Ishikawa (cell line): Measurements from ENCODE around the gene LGALS7B.

Experiments
- CEBPB ChIP-seq: IDR thresholded peaks from 2 replicates; pipeline ENCODE4 v1.6.1; 2012
- CREB1 ChIP-seq: IDR thresholded peaks from 2 replicates; pipeline ENCODE4 v1.6.1; 2012; ENCODE audit warnings: low read depth
- EGR1 ChIP-seq: IDR thresholded peaks from 2 replicates; pipeline ENCODE4 v1.6.1; 2012
- EP300 ChIP-seq: IDR thresholded peaks from 2 replicates; pipeline ENCODE4 v1.6.1; 2012; ENCODE audit warnings: borderline replicate concordance
- FOXM1 ChIP-seq: IDR thresholded peaks from 2 replicates; pipeline ENCODE4 v1.6.1; 2012; ENCODE audit warnings: low read depth, borderline replicate concordance
- NFIC ChIP-seq: IDR thresholded peaks from 2 replicates; pipeline ENCODE4 v1.6.1; 2012
- RAD21 ChIP-seq: IDR thresholded peaks from 2 replicates; pipeline ENCODE4 v1.6.1; 2012; ENCODE audit warnings: low read depth
- TAF1 ChIP-seq: IDR thresholded peaks from 2 replicates; pipeline ENCODE4 v1.6.1; 2012; ENCODE audit warnings: low read depth, mild to moderate bottlenecking
- TCF12 ChIP-seq: IDR thresholded peaks from 2 replicates; pipeline ENCODE4 v1.6.1; 2012; ENCODE audit warnings: low read depth
- TEAD4 ChIP-seq: IDR thresholded peaks from 2 replicates; pipeline ENCODE4 v1.6.1; 2012
- YY1 ChIP-seq: IDR thresholded peaks from 2 replicates; pipeline ENCODE4 v1.6.1; 2012; ENCODE audit warnings: low read depth
- ZBTB7A ChIP-seq: IDR thresholded peaks from 2 replicates; pipeline ENCODE4 v1.6.1; 2012; ENCODE audit warnings: low read depth
- TF ChIP-seq, protein P1 (sequence below): IDR thresholded peaks from 2 replicates; pipeline ENCODE4 v1.6.1; 2012
- TF ChIP-seq, protein P2 (sequence below): IDR thresholded peaks from 2 replicates; pipeline ENCODE4 v1.6.1; 2012
- TF ChIP-seq, protein P3 (sequence below): IDR thresholded peaks from 2 replicates; pipeline ENCODE4 v1.6.1; 2012; ENCODE audit warnings: low read depth, mild to moderate bottlenecking

Gene LGALS7B

DNA sequence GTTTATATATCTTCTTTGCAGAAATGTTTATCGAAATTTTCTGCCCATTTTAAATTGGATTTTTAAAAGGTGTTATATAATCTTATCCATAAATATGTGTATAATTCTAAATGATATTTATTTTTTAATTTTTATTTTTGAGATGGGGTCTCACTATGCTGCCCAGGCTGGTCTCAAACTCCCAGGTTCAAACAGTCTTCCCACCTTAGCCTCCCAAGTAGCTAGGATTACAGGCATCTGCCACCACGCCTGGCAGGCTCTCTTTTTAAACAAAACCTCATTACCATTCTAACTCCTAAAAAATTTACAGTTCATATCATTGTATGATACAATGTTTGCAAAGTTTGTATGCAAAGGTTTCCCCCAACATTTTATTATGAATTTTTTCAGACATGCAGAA lies 7.2 kb downstream of the LGALS7B start:
- TF ChIP-seq FOXM1: no peak
- TF ChIP-seq, protein P1, sequence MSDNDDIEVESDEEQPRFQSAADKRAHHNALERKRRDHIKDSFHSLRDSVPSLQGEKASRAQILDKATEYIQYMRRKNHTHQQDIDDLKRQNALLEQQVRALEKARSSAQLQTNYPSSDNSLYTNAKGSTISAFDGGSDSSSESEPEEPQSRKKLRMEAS: no peak

DNA sequence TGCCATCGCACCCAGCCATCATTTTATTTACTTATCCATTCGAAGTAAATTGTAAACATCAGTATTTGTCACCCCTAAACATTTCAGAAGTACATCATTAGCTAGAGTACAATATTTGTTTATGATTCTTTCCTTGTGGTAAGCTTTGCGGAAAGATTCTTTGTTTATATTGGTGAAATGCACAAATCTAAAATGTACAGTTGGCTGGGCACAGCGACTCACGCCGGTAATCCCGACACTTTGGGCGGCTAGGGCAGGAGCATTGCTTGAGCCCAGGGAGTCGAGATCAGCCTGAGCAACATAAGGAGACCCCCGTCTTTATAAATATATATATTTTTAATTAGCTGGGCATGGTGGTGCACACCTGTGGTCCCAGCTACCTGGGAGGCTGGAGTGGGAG lies 10.1 kb downstream of the LGALS7B start:
- TF ChIP-seq, protein P2, sequence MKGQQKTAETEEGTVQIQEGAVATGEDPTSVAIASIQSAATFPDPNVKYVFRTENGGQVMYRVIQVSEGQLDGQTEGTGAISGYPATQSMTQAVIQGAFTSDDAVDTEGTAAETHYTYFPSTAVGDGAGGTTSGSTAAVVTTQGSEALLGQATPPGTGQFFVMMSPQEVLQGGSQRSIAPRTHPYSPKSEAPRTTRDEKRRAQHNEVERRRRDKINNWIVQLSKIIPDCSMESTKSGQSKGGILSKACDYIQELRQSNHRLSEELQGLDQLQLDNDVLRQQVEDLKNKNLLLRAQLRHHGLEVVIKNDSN: no peak
- no peak for TF ChIP-seq EP300
- no peak for TF ChIP-seq CEBPB
- no peak for TF ChIP-seq TAF1
- no peak for TF ChIP-seq ZBTB7A
- no peak for TF ChIP-seq NFIC
- TF ChIP-seq TCF12: no peak
- no peak for TF ChIP-seq CREB1
- TF ChIP-seq EGR1: no peak
- TF ChIP-seq TEAD4: no peak
- TF ChIP-seq, protein P1: no peak
- TF ChIP-seq YY1: no peak
- no peak for TF ChIP-seq RAD21
- no peak for TF ChIP-seq FOXM1
- TF ChIP-seq, protein P3, sequence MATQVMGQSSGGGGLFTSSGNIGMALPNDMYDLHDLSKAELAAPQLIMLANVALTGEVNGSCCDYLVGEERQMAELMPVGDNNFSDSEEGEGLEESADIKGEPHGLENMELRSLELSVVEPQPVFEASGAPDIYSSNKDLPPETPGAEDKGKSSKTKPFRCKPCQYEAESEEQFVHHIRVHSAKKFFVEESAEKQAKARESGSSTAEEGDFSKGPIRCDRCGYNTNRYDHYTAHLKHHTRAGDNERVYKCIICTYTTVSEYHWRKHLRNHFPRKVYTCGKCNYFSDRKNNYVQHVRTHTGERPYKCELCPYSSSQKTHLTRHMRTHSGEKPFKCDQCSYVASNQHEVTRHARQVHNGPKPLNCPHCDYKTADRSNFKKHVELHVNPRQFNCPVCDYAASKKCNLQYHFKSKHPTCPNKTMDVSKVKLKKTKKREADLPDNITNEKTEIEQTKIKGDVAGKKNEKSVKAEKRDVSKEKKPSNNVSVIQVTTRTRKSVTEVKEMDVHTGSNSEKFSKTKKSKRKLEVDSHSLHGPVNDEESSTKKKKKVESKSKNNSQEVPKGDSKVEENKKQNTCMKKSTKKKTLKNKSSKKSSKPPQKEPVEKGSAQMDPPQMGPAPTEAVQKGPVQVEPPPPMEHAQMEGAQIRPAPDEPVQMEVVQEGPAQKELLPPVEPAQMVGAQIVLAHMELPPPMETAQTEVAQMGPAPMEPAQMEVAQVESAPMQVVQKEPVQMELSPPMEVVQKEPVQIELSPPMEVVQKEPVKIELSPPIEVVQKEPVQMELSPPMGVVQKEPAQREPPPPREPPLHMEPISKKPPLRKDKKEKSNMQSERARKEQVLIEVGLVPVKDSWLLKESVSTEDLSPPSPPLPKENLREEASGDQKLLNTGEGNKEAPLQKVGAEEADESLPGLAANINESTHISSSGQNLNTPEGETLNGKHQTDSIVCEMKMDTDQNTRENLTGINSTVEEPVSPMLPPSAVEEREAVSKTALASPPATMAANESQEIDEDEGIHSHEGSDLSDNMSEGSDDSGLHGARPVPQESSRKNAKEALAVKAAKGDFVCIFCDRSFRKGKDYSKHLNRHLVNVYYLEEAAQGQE: no peak

DNA sequence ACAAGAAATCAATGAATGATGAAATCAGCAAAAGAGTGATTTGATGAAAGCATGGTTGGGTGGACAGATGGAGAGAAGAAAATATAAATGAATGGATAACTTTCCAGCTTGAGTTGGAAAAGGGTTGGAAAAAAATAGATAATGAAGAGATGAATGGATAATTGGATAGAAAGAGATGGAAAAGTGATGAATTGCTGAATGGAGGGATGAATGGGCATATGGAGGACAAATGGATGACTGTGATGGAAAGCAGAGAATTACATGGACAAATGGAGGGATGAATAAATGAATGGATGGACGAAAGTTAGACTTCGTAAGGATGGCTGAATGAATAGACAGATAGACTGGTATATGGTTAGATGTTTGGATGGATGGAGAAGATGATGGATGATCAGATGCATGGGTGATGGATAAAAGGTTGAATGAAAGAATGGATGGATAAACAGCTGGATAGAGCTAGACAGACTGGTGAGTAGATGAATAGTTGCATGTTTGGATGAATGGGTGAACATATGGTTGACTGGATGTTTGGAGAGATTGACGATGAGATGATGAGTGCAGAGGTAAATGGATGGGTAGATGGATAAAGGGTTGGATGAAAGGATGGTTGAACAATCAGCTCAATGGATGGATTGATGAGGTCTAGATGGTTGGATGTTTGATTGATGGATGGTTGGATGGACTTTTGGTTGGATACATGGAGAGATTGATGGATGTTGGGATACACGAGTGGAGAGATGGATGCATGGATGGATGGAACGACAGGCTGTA lies 11.8 kb downstream of the LGALS7B start:
- no peak for TF ChIP-seq TAF1
- TF ChIP-seq, protein P2: no peak
- TF ChIP-seq EGR1: no peak
- TF ChIP-seq TEAD4: no peak
- TF ChIP-seq ZBTB7A: no peak
- no peak for TF ChIP-seq NFIC
- no peak for TF ChIP-seq FOXM1
- TF ChIP-seq, protein P3: no peak
- TF ChIP-seq, protein P1: no peak
- no peak for TF ChIP-seq CEBPB

DNA sequence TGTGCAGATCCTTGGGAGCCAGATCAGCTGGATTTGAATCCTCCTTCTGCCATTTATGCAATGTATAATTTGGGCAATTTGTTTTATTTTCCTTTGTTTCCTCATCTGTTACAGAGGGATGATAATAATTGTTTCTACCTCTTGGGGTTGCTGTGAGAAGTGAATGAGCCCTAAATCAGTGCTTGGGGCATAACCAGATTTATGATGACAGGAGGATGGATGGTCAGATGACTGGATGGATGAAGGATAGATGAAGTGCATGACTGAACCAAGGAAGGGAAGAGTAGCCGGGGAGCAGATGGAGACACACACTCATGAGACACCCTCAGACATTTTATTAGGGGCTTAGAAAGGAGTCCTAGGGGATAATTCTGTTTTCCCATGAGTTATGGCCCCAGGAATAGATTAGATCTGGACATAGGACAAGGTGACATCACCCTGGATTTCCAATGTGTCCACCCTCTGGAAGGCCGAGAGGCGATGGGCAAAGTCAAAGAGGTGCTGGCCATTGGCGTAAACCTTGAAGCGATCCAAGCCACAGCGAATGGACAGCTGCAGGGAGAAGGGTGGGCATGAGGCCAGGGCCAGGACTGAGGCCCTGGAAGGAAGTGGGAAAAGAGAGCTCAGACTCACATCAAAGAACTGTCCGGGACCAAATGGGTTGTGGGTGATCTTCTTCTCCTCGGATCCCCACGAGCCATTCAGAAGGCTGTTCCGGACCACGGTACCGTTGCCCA lies 12.5 kb downstream of the LGALS7B start:
- TF ChIP-seq TAF1 (no peak), FOXM1 (no peak), NFIC (no peak), ZBTB7A (no peak), TEAD4 (no peak), RAD21 (no peak), EGR1 (no peak), EP300 (no peak), YY1 (no peak), CEBPB (no peak), CREB1 (no peak), TCF12 (no peak)
- TF ChIP-seq, protein P1: no peak
- TF ChIP-seq, protein P3: no peak
- TF ChIP-seq, protein P2: no peak
